Mucosa of gallbladder (tissue), 1 donor: ENCODE measurements around the gene SLC22A12. TPM values are rescaled to one million over a fixed set of nuclear protein-coding genes. Genes with fewer than 3 reads are reported as not detected.
"Not testable (repeated sequence)": the region's sequence is repeated elsewhere in the genome, so short reads cannot be mapped to it uniquely, and the experiment has no call there.

Source experiments
- DNase-seq: peaks from one replicate; pipeline ENCODE4 v3.0.0-alpha.2; 2020; ENCODE audit warnings: low spot score
- total RNA-seq: library from RNA; stranded (reverse); gene quantifications from one replicate; pipeline ENCODE4 v1.2.1, GENCODE V29; 2021
- donor health status: DM: no; HTN: no; CAD: no.

SLC22A12 gene
- total RNA-seq, 1 donor from 2014 or later = not detected

DNA sequence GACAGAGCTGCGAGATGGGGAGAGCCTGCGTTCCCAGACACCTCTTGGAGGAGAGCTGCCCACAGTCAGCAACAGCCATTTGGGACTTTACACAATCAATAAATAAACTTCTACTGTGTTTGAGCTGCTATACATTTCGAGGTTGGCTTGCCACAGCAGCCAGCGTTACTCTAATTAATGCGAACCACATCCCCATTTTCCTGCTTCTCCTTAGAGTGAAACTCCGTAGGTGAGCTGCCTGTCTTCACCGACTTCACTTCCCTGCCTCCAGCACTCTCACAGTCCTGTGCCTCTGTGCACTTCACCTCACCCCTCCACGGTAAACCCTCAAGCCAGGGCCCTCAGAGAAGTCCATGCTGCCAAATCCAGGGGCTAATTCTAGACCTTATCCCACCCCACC lies 5.9 kb upstream of the SLC22A12 start:
- no peak for DNase-seq

DNA sequence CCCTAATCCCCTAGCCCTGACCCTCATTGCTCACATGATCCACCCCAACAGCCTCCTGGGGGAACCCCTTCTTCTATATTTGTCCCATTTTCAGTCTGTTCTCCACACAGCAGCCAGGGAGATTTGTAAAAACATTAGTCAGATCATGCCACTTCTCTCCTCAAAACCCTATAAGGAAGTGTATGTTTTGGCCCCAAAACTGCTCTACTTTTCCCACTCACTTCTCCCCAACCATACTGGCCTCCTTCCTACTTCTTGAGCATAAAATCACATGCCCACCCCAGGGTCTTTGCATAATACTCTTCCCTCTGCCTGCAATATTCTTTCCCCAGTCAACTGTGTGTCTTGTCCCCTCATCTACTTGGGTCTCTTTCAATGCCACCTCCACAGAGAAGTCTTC lies 4.7 kb upstream of the SLC22A12 start:
- no peak for DNase-seq

DNA sequence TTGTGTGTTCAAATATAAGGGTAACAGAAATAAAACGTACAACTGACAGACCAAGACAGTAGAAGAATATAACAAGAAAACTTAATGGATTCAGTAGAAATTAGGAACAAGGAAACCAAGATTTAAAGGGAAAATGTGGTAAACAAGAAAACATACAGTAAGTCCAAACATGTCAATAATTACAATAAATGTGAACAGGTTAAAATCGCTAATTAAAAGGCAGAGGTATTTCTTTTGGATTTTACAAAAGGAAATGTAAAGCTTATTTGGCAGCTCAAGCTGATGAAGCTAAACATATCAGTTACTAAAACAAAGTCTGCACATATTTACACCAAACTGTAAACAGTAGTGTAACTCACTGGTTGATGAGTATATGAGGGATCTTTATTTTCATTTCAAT lies 2.3 kb upstream of the SLC22A12 start:
- no peak for DNase-seq

DNA sequence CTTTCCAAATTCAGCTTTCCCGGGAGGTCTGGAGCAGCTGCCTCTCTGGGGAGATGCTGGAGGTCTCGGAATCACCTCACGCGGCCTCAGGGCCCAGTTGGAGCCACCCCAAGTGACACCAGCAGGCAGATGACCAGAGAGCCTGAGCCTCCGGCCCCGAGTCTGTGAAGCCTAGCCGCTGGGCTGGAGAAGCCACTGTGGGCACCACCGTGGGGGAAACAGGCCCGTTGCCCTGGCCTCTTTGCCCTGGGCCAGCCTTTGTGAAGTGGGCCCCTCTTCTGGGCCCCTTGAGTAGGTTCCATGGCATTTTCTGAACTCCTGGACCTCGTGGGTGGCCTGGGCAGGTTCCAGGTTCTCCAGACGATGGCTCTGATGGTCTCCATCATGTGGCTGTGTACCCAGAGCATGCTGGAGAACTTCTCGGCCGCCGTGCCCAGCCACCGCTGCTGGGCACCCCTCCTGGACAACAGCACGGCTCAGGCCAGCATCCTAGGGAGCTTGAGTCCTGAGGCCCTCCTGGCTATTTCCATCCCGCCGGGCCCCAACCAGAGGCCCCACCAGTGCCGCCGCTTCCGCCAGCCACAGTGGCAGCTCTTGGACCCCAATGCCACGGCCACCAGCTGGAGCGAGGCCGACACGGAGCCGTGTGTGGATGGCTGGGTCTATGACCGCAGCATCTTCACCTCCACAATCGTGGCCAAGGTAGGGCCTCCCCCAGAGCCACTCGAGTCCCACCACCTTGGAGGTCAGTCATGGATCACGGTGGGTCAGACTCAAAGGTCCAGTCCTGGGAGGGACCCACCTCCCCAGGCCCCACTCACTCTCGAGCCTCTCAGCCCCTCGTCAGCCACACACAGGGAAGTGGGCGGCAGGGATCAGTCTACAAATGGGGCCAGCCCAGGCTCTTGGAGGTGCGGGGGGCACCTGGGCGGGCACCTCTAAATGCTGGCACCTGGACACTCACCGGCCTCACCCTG lies 525 bp downstream of the SLC22A12 start:
- no peak for DNase-seq

DNA sequence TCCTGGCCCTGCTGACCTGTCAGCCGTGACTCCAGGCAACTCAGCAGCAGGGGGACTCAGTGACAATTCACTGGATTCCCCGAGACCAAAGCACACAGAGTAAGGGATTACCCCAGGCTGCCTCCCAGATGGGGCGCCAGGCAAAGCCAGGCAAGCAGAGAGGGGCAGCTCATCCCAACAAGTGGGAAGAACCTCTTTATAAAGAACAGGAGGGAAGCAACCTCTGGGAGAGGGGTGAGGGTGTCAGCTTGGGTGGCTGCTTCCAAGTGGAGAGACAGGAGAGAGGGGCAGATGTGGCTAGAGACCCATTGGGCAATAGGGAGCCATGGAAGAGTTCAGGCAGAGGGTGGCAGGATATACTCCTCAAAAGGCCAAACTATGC lies 1.2 kb downstream of the SLC22A12 start:
- no peak for DNase-seq

GRCh38 chr11:64592656-64593055 lies 1.6 kb downstream of the SLC22A12 start:
- no peak for DNase-seq

DNA sequence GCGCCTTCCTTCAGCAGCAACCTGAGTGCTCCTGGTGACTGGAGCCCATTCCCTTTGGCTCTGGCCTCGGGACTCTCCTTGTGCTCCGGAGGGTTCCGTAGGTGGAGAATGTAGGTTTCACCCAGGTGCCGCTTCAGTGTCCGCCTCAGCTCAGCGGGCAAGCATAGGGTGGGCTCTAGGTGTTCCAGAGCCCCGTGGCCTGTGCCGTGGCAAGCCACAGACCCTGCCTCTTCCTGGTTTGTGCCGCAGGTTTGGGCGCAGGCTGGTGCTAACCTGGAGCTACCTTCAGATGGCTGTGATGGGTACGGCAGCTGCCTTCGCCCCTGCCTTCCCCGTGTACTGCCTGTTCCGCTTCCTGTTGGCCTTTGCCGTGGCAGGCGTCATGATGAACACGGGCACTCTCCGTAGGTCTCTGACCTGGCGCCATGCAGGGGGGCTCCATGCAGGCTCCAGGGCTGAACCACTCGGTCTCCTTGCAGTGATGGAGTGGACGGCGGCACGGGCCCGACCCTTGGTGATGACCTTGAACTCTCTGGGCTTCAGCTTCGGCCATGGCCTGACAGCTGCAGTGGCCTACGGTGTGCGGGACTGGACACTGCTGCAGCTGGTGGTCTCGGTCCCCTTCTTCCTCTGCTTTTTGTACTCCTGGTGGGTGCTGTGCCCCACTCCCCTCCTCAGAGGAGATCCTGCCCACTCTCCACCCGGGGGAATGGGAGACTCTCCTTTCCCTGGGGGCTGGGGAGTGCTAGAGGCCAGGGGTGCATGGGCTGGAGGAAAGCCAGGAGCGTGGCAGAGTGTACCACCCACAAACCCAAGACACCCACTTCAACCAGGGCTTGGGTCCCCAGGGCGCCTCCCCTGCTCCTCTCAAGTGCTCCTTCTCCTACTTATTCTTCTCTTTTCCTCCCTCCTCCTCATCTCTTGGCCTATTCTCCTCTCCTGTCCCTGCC lies 2.4 kb downstream of the SLC22A12 start:
- no peak for DNase-seq

- DNase-seq = no peak
Measured at GRCh38 chr11:64594159-64594939, 3.3 kb downstream of the SLC22A12 start.

DNA sequence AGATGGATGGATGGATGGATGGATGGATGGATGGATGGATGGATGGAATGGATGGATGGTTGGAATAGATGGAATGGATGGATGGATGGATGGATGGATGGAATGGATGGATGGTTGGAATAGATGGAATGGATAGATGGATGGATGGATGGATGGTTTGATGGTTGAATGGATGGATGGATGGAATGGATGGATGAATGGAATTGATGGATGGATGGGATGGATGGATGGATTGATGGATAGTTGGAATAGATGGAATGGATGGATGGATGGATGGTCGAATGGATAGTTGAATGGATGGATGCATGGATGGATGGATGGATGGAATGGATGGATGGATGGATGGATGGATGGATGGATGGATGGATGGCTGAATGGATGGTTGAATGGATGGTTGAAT lies 4.9 kb downstream of the SLC22A12 start:
- DNase-seq = not testable (repeated sequence)

DNA sequence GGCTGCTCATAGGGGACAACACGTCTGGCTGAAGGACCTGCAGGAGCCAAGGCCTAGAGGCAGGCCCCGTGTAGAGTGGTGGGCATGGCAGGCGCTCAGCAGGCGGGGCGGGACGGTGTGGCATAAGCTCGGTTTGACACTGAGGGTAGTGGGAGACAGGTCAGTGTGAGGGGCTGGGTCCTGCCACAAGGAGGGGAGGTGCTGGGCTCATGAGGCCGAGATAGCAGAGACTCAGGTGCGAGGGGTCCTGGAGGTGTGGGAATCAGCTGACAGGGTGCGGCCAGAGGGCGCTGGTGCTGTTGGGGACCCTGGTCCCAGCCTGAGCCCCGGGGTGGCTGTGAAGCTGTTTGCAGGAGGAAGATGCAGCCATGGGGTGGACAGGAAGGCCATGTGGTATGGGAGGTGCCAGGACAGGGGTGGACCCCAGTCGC lies 6.7 kb downstream of the SLC22A12 start:
- no peak for DNase-seq

DNA sequence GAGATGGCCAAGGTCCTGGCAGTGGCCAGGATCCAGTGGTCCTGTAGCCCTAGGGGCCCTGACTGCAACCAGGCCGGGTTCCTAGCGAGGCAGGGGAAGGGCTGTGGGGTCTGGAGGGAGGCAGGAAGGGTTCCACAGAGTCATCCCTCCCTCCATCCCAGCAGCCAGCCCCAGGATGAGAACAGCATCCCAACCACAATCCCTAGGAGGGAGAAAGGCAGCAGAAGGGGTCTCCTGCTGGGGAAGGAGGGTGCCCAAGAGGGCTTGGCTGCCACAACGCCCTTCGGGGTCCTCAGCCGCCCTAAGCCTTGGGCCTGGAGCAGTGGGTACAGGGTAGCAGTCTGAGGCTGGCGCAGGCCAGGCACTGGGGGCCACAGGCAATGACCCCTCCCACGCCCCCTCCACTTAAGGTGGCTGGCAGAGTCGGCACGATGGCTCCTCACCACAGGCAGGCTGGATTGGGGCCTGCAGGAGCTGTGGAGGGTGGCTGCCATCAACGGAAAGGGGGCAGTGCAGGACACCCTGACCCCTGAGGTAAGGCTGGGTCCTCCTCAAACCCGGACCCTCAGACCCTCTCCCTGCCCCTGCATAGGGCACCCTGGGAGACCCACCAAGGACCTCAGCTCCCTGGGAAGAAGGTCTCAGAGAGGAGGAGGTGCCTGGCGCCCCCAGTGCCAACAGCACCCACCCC lies 7.2 kb downstream of the SLC22A12 start:
- no peak for DNase-seq

DNA sequence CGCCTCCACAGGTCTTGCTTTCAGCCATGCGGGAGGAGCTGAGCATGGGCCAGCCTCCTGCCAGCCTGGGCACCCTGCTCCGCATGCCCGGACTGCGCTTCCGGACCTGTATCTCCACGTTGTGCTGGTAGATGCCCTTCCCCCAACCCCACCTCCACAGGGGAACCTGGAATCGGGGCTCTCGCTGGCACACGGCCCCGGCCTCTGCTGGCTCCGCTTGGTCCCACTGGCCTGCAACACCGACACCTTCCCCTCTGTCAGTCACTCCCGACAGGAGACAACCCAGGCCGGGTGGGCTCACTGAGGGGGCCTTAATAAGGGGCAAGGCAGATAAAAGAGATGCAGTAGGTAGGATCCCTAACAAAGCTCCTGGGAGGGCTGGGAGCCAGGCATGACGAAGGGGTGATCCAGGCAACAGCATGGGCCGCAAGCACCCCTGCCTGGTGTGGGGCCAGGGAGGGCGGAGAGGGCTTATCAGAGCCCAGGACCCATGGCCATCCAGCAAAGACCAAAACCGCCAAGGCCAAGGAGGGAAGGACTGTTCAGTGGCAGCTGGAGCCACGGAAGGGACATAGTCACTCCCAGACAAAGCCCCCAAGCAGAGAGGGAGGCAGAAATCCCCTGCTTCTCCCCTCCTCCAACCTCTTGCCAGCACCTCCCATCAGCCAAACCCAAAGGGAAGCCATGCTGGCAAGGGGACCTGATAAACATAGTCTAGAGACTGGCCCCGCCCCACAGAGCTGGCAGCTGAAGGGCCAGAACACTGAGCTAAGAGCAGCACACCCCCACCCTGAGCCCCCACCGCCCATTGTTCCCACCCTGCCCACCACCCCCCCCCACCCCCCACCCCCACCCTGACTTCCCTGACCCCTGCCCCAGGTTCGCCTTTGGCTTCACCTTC lies 8.0 kb downstream of the SLC22A12 start:
- DNase-seq = no peak

DNA sequence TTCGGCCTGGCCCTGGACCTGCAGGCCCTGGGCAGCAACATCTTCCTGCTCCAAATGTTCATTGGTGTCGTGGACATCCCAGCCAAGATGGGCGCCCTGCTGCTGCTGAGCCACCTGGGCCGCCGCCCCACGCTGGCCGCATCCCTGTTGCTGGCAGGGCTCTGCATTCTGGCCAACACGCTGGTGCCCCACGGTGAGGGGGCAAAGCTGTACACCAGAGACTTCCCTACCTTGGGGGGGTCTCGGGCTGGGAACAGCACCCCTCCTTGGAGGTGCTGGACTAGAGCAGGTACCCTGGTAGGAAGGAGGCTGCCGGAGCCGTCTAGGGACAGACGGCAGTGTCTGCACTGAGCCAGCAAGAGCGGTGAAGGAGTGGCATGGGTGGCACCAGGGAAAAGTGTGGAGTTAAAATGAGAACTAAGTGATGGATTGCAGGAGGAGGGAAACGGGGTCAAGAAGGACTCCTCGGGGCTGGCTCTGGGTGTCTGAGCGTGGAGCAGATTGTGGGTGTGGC lies 8.7 kb downstream of the SLC22A12 start:
- no peak for DNase-seq

- no peak for DNase-seq
Measured at GRCh38 chr11:64600281-64600992, 9.4 kb downstream of the SLC22A12 start.

DNA sequence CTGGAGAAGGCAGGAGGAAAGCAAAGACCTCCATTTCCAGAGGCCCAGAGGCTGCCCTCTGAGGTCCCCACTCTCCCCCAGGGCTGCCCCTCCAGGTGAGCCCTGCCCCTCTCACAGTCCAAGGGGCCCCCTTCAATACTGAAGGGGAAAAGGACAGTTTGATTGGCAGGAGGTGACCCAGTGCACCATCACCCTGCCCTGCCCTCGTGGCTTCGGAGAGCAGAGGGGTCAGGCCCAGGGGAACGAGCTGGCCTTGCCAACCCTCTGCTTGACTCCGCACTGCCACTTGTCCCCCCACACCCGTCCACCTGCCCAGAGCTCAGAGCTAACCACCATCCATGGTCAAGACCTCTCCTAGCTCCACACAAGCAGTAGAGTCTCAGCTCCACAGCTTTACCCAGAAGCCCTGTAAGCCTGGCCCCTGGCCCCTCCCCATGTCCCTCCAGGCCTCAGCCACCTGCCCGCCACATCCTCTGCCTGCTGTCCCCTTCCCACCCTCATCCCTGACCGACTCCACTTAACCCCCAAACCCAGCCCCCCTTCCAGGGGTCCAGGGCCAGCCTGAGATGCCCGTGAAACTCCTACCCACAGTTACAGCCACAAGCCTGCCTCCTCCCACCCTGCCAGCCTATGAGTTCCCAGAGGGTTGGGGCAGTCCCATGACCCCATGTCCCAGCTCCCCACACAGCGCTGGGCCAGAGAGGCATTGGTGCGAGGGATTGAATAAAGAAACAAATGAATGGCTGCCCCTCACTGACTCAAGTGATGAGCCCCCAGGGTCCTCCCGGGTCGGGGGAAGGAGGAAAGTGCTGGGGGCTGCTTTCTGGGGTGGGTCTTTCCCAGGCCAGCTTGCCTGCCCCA lies 10.8 kb downstream of the SLC22A12 start:
- DNase-seq = no peak

- no peak for DNase-seq
Measured at GRCh38 chr11:64602466-64603070, 11.5 kb downstream of the SLC22A12 start.

GRCh38 chr11:64603411-64604110 lies 12.5 kb downstream of the SLC22A12 start:
- DNase-seq = no peak
